GM12892 (cell line): ENCODE results near the gene USH1G.

Source experiments
- POLR2A ChIP-seq: IDR thresholded peaks from 2 replicates; pipeline ENCODE4 v1.6.1; 2011; ENCODE audit warnings: low read depth, low read length, control low read depth
- POLR2AphosphoS5 ChIP-seq: IDR thresholded peaks from 2 replicates; pipeline ENCODE4 v1.6.1; 2011; ENCODE audit warnings: low read depth, low read length, control low read depth
- TAF1 ChIP-seq: IDR thresholded peaks from 2 replicates; pipeline ENCODE4 v1.6.1; 2011; ENCODE audit warnings: low read depth, mild to moderate bottlenecking, control low read depth, low read length, borderline replicate concordance

DNA sequence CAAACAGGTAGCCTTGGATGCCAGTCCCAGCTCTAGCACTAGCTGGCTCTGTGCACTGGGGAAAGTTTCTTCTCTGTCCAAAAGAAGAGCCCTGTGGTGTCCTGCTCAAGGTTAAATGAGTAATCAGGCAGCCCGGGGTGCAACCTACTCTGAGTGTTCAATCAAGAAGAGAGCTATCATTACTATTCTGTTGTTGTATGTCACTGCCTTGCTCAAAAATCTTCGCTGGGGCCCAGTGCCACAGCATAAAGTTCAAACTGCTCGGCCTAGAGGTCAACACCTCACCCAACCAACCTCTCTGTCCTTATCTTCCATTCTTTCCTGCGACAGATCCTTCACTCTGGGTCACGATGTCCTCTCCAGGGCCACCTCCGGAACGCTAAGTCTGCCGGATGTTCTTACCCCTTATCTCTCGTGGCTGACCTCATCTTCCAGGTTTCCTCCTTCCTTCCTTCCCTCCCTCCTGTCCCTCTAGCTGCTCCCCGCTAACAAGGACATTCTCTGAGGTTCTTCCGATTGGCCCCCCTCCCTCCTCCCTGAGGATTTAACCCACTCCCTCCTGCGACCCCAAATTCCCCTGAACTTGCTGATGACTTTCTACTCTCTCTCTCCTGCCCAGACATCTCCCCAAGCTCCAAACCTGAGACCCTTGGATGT, 54.7 kb downstream of the USH1G start:
- TF ChIP-seq POLR2AphosphoS5 (no peak), TAF1 (no peak), POLR2A (no peak)
